ENCODE results near the gene ZSCAN12.
"Not testable (repeated sequence)": the region's sequence is repeated elsewhere in the genome, so short reads cannot be mapped to it uniquely, and the experiment has no call there.

The ZSCAN12 gene

DNA sequence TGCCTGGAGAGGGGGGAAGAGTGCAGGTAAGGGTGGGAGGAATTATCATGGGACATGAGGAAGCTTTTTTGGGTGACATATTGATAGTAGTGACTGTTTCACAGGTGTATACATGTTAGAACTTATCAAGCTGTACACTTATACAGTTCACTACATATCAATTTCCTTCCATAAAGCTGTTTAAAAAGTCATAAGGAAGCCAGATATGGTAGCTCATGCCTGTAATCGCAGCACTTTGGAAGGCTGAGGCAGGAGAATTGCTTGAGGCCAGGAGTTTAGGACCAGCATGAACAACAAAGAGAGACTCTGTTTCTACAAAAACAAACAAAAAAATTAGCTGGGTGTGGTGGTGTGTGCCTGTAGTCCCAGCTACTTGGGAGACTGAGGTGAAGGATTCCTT is 21.7 kb downstream of the ZSCAN12 start:
- Mint-ChIP-seq H3K9me3 (peaks cover 6% of the 10 kb centered on the region), H3K4me3 (no peak overlapping the region), H3K27me3 (no peaks in the 10 kb centered on the region), H3K4me1 (peaks cover 3% of the 10 kb centered on the region), H3K27ac (no peak overlapping the region), H3K36me3 (ENCODE audit: low read depth) (peaks cover 47% of the 10 kb centered on the region)
- ATAC-seq (no peak), DNase-seq (no peak)

DNA sequence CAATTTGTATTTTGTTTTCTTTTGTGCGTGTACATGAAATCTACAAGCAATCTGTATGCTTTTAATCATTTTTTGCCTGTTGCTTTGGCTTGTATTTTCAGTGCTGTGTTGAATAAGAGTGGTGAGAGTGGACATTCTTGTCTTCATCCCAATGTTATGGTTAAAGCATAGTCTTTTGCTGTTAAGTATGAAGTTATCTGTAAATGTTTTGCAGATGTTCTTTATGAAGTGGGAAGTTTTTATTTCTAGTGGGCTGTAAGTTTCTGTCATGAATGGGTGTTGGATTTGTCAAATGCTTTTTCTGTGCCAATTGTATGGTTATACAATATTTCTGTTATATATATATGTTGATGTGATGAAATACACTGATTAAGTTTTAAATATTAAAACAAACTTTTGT is 25.6 kb downstream of the ZSCAN12 start:
- Mint-ChIP-seq H3K27ac (no peak overlapping the region), H3K27me3 (no peaks in the 10 kb centered on the region), H3K9me3 (no peaks in the 10 kb centered on the region), H3K4me3 (no peak overlapping the region), H3K4me1 (no peaks in the 10 kb centered on the region), H3K36me3 (ENCODE audit: low read depth) (peaks cover 15% of the 10 kb centered on the region)
- DNase-seq: no peak
- no peak for ATAC-seq

DNA sequence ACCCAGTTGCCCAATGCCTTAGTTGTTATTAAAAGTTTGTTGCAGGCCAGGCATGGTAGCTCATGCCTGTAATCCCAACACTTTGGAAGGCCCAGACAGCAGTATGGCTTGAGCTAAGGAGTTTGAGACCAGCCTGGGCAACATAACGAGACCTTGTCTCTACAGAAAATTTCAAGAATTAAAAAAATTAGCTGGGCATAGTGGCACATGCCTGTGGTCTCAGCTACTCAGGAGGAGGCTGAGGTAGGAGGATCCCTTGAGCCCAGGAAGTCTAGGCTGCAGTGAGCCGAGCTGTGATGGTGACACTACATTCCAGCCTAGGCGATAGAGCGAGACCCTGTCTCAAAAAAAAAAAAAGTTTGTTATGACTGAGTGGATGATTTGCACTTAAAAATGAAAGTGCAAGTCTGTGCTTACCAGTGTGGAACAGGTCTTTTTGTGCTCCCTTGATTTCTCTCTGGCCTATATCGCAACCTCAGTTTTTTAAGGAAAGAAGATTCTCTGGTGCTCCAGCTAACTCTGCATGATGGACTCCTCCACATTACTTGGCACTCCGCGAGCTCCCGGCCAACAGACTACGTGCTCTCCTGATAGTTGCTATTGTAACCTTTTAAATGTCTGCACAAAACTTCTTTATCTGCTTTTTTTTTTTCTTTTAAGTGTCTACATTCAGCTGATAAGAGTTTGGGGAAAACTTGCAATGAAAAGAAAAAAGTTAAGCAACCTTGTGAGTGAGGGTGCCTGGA is 27.7 kb downstream of the ZSCAN12 start:
- H3K9me3 Mint-ChIP-seq: no peaks in the 10 kb centered on the region
- no peak for ATAC-seq
- H3K4me3 Mint-ChIP-seq: no peak overlapping the region
- no peak for DNase-seq
- no peaks in the 10 kb centered on the region for H3K27me3 Mint-ChIP-seq
- H3K36me3 Mint-ChIP-seq (ENCODE audit: low read depth): peaks cover 4% of the 10 kb centered on the region
- peaks cover 2% of the 10 kb centered on the region for H3K4me1 Mint-ChIP-seq
- no peak overlapping the region for H3K27ac Mint-ChIP-seq

DNA sequence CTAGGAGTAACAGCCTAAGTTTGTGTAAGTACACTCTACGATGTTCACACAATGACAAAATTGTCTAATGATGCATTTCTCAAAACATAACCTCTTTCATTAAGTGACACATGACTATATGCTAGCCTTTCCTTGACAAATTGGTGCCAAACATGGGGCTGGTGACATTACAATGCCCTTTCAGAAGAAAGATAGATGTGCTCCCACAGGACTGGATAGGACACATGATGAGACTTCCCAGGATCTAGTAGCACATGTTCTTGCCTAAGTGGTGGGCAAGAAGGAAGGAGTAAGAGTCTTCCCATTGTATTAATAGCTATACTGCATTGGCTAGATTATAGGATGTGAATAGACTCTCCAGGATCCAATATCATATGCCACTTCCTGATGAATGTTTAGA is 28.3 kb downstream of the ZSCAN12 start:
- Mint-ChIP-seq H3K27ac (no peak overlapping the region), H3K36me3 (ENCODE audit: low read depth) (peaks cover 4% of the 10 kb centered on the region), H3K27me3 (no peaks in the 10 kb centered on the region), H3K4me1 (peaks cover 2% of the 10 kb centered on the region), H3K9me3 (no peaks in the 10 kb centered on the region), H3K4me3 (no peak overlapping the region)
- ATAC-seq (no peak), DNase-seq (no peak)

DNA sequence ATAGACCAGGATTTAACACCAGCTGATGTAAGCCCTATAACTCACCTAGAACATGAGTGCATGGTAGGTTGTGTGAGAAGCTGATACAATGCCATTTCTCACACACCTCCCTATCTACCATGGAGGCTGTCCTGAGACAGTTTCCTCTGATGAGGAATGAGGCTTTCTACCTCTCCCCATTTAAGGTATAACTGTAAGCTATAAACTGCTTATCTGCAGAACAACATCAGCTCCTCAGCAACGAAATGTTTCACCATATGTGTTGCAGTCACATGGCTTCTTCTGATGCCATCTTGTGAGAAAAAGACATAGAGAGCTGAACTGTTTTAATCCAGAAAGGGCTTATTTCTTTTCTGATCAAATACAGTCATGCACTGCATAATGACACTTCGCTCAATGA is 29.1 kb downstream of the ZSCAN12 start:
- Mint-ChIP-seq H3K27me3 (no peaks in the 10 kb centered on the region), H3K36me3 (ENCODE audit: low read depth) (peaks cover 5% of the 10 kb centered on the region), H3K4me3 (no peak overlapping the region), H3K9me3 (no peaks in the 10 kb centered on the region), H3K4me1 (peaks cover 2% of the 10 kb centered on the region), H3K27ac (no peak overlapping the region)
- ATAC-seq (no peak), DNase-seq (no peak)

DNA sequence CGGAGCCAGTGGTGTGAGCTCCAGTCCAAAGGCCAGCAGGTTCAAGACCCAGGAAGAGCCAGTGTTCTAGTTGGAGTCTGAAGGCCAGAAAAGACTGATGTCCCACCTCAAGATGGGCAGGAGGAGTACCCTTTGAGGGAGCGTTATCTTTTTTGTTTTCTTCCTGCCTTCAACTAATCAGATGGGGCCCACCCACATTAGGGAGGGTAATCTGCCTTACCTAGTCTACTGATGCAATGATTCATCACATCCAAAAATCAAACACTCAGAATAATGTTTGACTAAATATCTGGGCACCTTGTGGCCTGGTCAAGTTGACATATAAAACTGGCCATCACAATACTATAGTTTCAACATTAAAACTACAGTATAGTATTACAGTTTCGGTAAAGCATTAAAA is 30.1 kb downstream of the ZSCAN12 start:
- Mint-ChIP-seq H3K9me3 (no peaks in the 10 kb centered on the region), H3K27me3 (no peaks in the 10 kb centered on the region), H3K4me3 (no peak overlapping the region), H3K36me3 (ENCODE audit: low read depth) (peaks cover 11% of the 10 kb centered on the region), H3K4me1 (peaks cover 2% of the 10 kb centered on the region), H3K27ac (no peak overlapping the region)
- DNase-seq (no peak), ATAC-seq (no peak)

DNA sequence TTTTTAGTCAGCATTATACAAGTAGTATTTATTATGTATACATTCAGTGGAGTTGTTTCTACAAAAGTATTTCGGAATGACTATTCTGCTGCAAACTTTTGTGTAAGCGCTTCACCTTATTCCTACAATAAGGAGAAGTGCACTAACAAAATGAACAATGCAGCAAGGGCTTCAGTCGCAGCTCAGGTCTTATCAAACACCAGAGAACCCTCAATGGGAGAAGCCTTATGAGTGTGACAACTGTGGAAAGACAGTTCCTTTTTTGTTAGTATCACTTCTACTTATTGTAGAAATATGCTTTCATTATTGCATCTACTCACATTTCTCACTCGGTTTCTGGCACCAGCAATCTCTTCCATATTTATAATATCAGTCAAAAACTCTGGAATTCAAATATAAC is 31.0 kb downstream of the ZSCAN12 start:
- DNase-seq (no peak), ATAC-seq (no peak)
- no peak overlapping the region for H3K27ac Mint-ChIP-seq
- peaks cover 2% of the 10 kb centered on the region for H3K4me1 Mint-ChIP-seq
- H3K27me3 Mint-ChIP-seq: no peaks in the 10 kb centered on the region
- no peaks in the 10 kb centered on the region for H3K9me3 Mint-ChIP-seq
- H3K36me3 Mint-ChIP-seq (ENCODE audit: low read depth): peaks cover 7% of the 10 kb centered on the region
- no peak overlapping the region for H3K4me3 Mint-ChIP-seq

DNA sequence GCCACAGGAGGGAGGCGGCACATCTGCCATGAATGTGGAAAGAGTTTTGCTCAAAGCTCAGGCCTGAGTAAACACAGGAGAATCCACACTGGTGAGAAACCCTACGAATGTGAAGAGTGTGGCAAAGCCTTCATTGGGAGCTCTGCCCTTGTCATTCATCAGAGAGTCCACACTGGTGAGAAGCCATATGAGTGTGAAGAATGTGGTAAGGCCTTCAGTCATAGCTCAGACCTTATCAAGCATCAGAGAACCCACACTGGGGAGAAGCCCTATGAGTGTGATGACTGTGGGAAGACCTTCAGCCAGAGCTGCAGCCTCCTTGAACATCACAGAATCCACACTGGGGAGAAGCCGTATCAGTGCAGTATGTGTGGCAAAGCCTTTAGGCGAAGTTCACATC is 34.0 kb downstream of the ZSCAN12 start:
- ATAC-seq, H3K9me3 Mint-ChIP-seq: not testable (repeated sequence)

DNA sequence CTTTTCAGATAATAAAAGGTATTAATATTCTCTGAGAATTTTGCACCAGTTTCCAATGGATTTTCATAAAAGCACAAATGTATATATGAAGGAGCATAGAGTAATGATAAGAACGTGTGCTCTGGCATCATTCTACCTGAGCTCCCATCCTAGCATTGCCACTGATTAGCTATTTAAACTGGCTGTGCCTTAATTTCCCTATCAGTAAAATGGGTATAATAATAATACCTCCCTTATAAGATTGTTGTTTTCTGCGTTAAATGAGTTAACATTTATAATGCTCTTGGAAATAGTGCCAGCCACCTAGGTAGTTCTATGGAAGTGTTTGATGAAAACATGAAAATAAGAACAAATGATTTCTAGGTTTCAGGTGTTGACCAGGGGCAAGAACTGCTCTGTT is 38.6 kb downstream of the ZSCAN12 start:
- Mint-ChIP-seq H3K4me3 (no peak overlapping the region), H3K4me1 (peaks cover 5% of the 10 kb centered on the region), H3K27me3 (no peaks in the 10 kb centered on the region), H3K9me3 (no peaks in the 10 kb centered on the region), H3K36me3 (ENCODE audit: low read depth) (peaks cover 7% of the 10 kb centered on the region), H3K27ac (no peak overlapping the region)
- ATAC-seq (no peak), DNase-seq (no peak)

More for the DNA sequence above, 34.0 kb downstream of the ZSCAN12 start:
- H3K4me3 Mint-ChIP-seq; H3K4me1 Mint-ChIP-seq; H3K27ac Mint-ChIP-seq; H3K27me3 Mint-ChIP-seq; DNase-seq; H3K36me3 Mint-ChIP-seq (ENCODE audit: low read depth): not testable (repeated sequence)

GRCh38 chr6:28359562-28359961 is 40.0 kb downstream of the ZSCAN12 start:
- not testable (repeated sequence) for H3K27me3 Mint-ChIP-seq

DNA sequence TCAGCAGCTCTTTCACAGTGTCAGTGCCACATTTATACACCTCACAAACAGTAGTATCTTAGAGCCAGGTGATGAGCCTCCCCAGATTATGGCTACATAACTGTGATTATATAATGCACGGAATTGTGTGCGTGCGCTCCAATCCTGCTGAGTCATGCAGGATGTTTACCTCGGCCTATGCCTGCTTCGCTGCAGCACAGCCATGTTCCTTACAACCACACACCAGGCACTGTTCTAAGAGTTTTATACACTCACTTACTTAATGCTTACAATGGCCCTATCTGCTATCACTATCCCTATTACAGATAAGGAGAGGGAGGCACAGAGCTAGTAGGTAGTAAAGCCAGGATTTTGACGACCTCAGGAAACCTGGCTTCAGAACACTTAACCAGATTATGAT is 42.5 kb downstream of the ZSCAN12 start:
- no peak for ATAC-seq

More at GRCh38 chr6:28359562-28359961, 40.0 kb downstream of the ZSCAN12 start:
- not testable (repeated sequence) for ATAC-seq; H3K27ac Mint-ChIP-seq; DNase-seq; H3K36me3 Mint-ChIP-seq (ENCODE audit: low read depth); H3K4me3 Mint-ChIP-seq; H3K9me3 Mint-ChIP-seq
- peaks cover 12% of the 10 kb centered on the region for H3K4me1 Mint-ChIP-seq

DNA sequence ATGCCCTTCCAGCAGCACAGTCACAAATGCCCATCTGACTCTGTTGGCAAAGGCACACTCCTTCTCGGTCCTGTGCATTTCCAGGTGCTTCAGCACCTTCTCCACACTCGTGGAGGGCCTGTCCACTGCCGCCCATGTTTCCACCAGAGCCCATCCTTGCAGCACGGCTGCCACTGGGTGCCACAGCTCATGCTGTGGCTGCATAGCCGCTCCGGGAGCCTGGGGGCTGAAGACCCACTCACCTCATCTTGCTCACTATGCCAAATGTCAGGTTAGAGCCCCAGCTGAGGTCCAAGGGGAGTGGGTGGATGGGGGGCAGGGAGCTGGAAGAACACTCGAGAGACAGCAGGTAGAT is 42.9 kb downstream of the ZSCAN12 start:
- Mint-ChIP-seq H3K4me3 (no peak overlapping the region), H3K9me3 (no peaks in the 10 kb centered on the region), H3K27me3 (no peaks in the 10 kb centered on the region), H3K36me3 (ENCODE audit: low read depth) (no peaks in the 10 kb centered on the region), H3K4me1 (peaks cover 17% of the 10 kb centered on the region), H3K27ac (no peak overlapping the region)
- no peak for ATAC-seq
- no peak for DNase-seq

More for the DNA sequence above, 42.5 kb downstream of the ZSCAN12 start:
- DNase-seq: no peak
- Mint-ChIP-seq H3K4me3 (no peak overlapping the region), H3K9me3 (no peaks in the 10 kb centered on the region), H3K4me1 (peaks cover 15% of the 10 kb centered on the region), H3K27me3 (no peaks in the 10 kb centered on the region), H3K27ac (no peak overlapping the region), H3K36me3 (ENCODE audit: low read depth) (no peaks in the 10 kb centered on the region)

DNA sequence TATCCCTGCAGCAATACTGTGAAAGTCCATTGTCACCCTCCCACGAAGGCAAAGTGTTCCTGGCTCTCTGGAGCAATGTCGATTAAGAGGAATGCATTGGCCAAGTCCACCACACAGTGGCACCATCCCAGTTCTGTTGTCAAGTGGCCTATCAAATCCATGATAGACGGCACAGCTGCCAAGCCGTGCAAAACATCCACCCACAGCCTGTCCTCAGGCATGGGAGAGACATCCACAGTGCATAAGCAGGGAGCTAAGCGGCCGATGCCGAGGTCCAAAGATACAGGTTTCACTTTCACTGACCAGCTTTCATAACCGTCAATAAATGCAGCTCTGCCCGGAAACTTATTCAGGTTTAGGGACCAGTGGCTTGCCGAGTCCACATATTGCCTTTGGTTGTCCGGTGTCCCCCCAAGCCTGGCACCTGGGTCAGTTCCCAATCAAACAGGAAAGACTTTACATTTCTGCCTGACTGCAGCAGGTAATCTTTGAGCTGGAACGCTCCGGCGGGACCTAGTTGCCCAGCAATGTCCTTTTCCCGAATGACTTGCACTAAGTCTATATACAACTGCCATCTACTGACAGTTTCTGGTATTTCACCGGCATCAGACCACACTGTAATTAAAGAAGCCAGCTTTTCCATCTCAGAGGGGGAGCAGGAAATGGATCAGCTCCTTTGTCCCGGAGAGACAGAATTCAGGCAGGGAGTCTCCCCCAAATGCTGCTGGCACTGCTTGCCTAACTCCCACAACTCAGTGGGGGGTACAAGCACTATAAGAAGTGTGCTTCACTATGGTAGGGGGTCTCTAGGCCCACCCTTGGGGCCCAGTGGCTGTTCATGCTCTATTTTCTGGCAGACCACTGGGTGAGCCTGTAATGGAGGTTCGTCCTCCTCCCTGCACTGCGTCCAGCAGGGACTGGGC is 43.5 kb downstream of the ZSCAN12 start:
- peaks cover 22% of the 10 kb centered on the region for H3K4me1 Mint-ChIP-seq
- no peaks in the 10 kb centered on the region for H3K9me3 Mint-ChIP-seq
- H3K27ac Mint-ChIP-seq: peak overlapping the region; percentile 76
- H3K36me3 Mint-ChIP-seq (ENCODE audit: low read depth): no peaks in the 10 kb centered on the region
- H3K4me3 Mint-ChIP-seq: peak overlapping the region; percentile 83
- ATAC-seq: peak; percentile 70
- DNase-seq: peak; percentile 53
- H3K27me3 Mint-ChIP-seq: no peaks in the 10 kb centered on the region

DNA sequence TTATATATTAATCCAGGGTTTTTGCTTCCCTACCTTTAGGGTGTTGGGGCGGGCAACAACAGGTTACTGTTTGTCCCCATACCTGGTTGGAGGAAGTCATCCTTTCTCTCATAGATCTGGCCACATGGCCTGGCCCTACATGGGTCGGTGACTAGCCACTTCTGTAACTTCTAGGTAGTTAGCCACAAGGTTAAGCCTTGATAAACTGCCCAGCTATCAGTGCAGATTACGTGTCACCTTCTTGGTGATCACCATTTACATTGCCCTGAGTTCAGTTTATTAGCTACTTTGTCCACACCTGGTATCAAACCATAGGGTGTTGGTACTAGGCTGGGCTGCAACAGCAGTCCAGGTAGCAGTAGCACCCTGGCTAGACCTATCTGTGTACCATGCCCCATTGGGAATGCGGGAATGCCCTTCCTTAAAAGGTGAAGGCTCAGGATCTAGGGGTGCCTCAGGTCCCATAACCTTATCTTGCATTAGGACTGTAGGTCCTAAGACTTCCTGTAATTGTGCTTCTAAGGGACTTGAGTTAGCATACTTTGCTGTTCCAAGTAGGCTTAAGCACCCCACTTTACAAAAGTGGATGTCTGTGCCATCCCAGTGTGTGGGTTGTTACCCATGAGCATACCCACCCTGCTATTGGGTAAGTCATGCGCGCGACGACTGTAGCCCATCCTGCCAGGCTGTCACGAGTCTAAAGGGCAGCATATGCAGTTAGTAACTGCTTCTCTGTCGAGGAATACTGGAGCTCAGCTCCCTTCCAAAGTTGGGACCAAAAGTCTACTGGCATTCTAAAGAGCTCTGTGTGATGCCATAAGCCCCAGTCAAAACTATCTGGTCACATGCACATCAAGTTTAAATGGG is 44.6 kb downstream of the ZSCAN12 start:
- Mint-ChIP-seq H3K36me3 (ENCODE audit: low read depth) (no peaks in the 10 kb centered on the region), H3K27ac (no peak overlapping the region), H3K27me3 (no peaks in the 10 kb centered on the region), H3K4me3 (peak overlapping the region; percentile 83), H3K4me1 (peaks cover 32% of the 10 kb centered on the region), H3K9me3 (no peaks in the 10 kb centered on the region)
- DNase-seq: no peak
- no peak for ATAC-seq
